ENCODE results near the gene RANBP1. TPM values are rescaled to one million over a fixed set of nuclear protein-coding genes. Genes with fewer than 3 reads are reported as not detected.

The RANBP1 gene
- total RNA-seq, 2 experiments from 2014 or later = 68.1 to 72.1 TPM

- intact Hi-C loops (cut with DNase I, micrococcal nuclease) = no loop called here
- H3K4me1 Mint-ChIP-seq (ENCODE audit: low read depth) = no peaks in the 10 kb centered on the region
- no peaks in the 10 kb centered on the region for H3K36me3 Mint-ChIP-seq (ENCODE audit: low read depth)
- H3K27ac ChIP-seq (ENCODE audit: low read depth in 1 of 2, low read length in 2 of 2) = no peak overlapping the region
- H3K9me3 ChIP-seq (ENCODE audit: control insufficient read depth in 1 of 2, insufficient read depth in 1 of 2, low read length in 2 of 2) = no peaks in the 10 kb centered on the region
- POLR2A ChIA-PET = no interaction called here
- no peaks in the 10 kb centered on the region for H3K9me3 Mint-ChIP-seq
- H3K27ac Mint-ChIP-seq = no peak overlapping the region
- CTCF ChIA-PET = no interaction called here
- H3K4me1 ChIP-seq (ENCODE audit: insufficient read depth, low read length) = no peaks in the 10 kb centered on the region
- H3K4me3 Mint-ChIP-seq = no peak overlapping the region
- no peaks in the 10 kb centered on the region for H3K36me3 ChIP-seq (ENCODE audit: insufficient read depth, low read length)
- ATAC-seq (ENCODE audit: poor library complexity) (no peak), DNase-seq (no peak)
- H3K27me3 Mint-ChIP-seq = no peaks in the 10 kb centered on the region
- no peaks in the 10 kb centered on the region for H3K27me3 ChIP-seq (ENCODE audit: control insufficient read depth in 1 of 2, insufficient read depth in 2 of 2, low read length in 2 of 2)
- TF ChIP-seq CTCF (IDR thresholded peaks at IDR 0.05) = no peak
- H3K4me3 ChIP-seq (ENCODE audit: low read length) = no peak overlapping the region
Measured at GRCh38 chr22:20173772-20174171, 57.9 kb downstream of the RANBP1 start.

- ATAC-seq (ENCODE audit: poor library complexity) (no peak), DNase-seq (no peak)
- Mint-ChIP-seq H3K27ac (no peak overlapping the region), H3K9me3 (no peaks in the 10 kb centered on the region), H3K27me3 (no peaks in the 10 kb centered on the region), H3K4me1 (ENCODE audit: low read depth) (no peaks in the 10 kb centered on the region), H3K36me3 (ENCODE audit: low read depth) (no peaks in the 10 kb centered on the region), H3K4me3 (no peak overlapping the region)
- Histone ChIP-seq H3K36me3 (ENCODE audit: insufficient read depth, low read length) (no peaks in the 10 kb centered on the region), H3K27ac (ENCODE audit: low read depth in 1 of 2, low read length in 2 of 2) (no peak overlapping the region), H3K9me3 (ENCODE audit: control insufficient read depth in 1 of 2, insufficient read depth in 1 of 2, low read length in 2 of 2) (no peaks in the 10 kb centered on the region), H3K4me3 (ENCODE audit: low read length) (no peak overlapping the region), H3K27me3 (ENCODE audit: control insufficient read depth in 1 of 2, insufficient read depth in 2 of 2, low read length in 2 of 2) (no peaks in the 10 kb centered on the region), H3K4me1 (ENCODE audit: insufficient read depth, low read length) (no peaks in the 10 kb centered on the region)
- ChIA-PET POLR2A (no interaction called here), CTCF (no interaction called here)
- no peak for TF ChIP-seq CTCF (IDR thresholded peaks at IDR 0.05)
- intact Hi-C loops (cut with DNase I, micrococcal nuclease) = no loop called here
Measured at GRCh38 chr22:20174785-20175596, 59.1 kb downstream of the RANBP1 start.

GRCh38 chr22:20175597-20175900 is 59.6 kb downstream of the RANBP1 start:
- ChIA-PET POLR2A (no interaction called here), CTCF (no interaction called here)
- no peaks in the 10 kb centered on the region for H3K4me1 Mint-ChIP-seq (ENCODE audit: low read depth)
- Histone ChIP-seq H3K36me3 (ENCODE audit: insufficient read depth, low read length) (no peaks in the 10 kb centered on the region), H3K27ac (ENCODE audit: low read depth in 1 of 2, low read length in 2 of 2) (no peak overlapping the region), H3K9me3 (ENCODE audit: control insufficient read depth in 1 of 2, insufficient read depth in 1 of 2, low read length in 2 of 2) (no peaks in the 10 kb centered on the region), H3K27me3 (ENCODE audit: control insufficient read depth in 1 of 2, insufficient read depth in 2 of 2, low read length in 2 of 2) (no peaks in the 10 kb centered on the region), H3K4me3 (ENCODE audit: low read length) (no peak overlapping the region), H3K4me1 (ENCODE audit: insufficient read depth, low read length) (no peaks in the 10 kb centered on the region)
- no peaks in the 10 kb centered on the region for H3K27me3 Mint-ChIP-seq
- no peak for TF ChIP-seq CTCF (IDR thresholded peaks at IDR 0.05)
- intact Hi-C loops (cut with DNase I, micrococcal nuclease) = no loop called here
- no peak for ATAC-seq (ENCODE audit: poor library complexity)
- H3K27ac Mint-ChIP-seq = no peak overlapping the region
- H3K9me3 Mint-ChIP-seq = no peaks in the 10 kb centered on the region
- no peaks in the 10 kb centered on the region for H3K36me3 Mint-ChIP-seq (ENCODE audit: low read depth)
- no peak overlapping the region for H3K4me3 Mint-ChIP-seq
- DNase-seq = no peak
